Activated naive CD4-positive, alpha-beta T cell treated with anti-CD3 and anti-CD28 coated beads, Interleukin-2, amount 10 ng/mL, durations not matched to agents 7 days and 5 days (primary cell): ENCODE measurements around the gene DYNC1I1.

ENCODE experiments used
- CTCF ChIA-PET: fragments of 350-600 bp; sonication (Branson Sonifier 250); formaldehyde crosslinking; loops from one replicate; lab custom pipeline; 2021; ENCODE audit warnings: antibody characterized with exemption; lab: Charles Lee
- DNase-seq: peaks from one replicate; pipeline ENCODE4 v3.0.0-alpha.2; 2020
- H3K27ac Mint-ChIP-seq: one replicate; pipeline ENCODE4 v1.8.0; 2021; ENCODE audit warnings: mild to moderate bottlenecking, moderate library complexity, mixed read lengths
- H3K27me3 Mint-ChIP-seq: one replicate; pipeline ENCODE4 v1.8.0; 2021; ENCODE audit warnings: mild to moderate bottlenecking, mixed read lengths
- H3K36me3 Mint-ChIP-seq: one replicate; pipeline ENCODE4 v1.8.0; 2021; ENCODE audit warnings: mixed read lengths
- H3K4me1 Mint-ChIP-seq: one replicate; pipeline ENCODE4 v1.8.0; 2021; ENCODE audit warnings: mixed read lengths
- H3K4me3 Mint-ChIP-seq: one replicate; pipeline ENCODE4 v1.8.0; 2021; ENCODE audit warnings: mild to moderate bottlenecking, moderate library complexity, mixed read lengths
- H3K9me3 Mint-ChIP-seq: one replicate; pipeline ENCODE4 v1.8.0; 2021; ENCODE audit warnings: mixed read lengths

Gene DYNC1I1

DNA sequence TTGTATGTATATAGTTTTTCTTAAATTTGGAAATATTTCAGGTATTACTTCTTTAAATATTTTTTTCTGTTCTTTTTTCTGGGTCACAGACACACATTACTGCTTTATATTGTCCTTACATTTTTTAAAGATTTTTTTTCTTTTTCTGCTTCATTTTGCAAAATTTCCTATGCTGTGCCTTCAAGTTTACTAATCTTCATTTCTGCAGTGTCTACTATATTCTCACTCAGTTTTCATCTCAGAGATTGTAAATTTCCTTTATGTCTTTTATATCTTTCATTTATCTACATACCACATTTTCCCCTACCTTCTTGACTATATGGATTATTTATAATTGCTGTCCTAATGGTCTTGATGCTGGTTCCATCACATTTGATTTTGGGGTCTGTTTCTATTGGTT lies 339.1 kb downstream of the DYNC1I1 start:
- DNase-seq: no peak
- H3K9me3 Mint-ChIP-seq: no peaks in the 10 kb centered on the region
- no peaks in the 10 kb centered on the region for H3K36me3 Mint-ChIP-seq
- CTCF ChIA-PET: no interaction called here
- no peaks in the 10 kb centered on the region for H3K4me1 Mint-ChIP-seq
- H3K27ac Mint-ChIP-seq: no peak overlapping the region
- peaks cover 15% of the 10 kb centered on the region for H3K27me3 Mint-ChIP-seq
- no peak overlapping the region for H3K4me3 Mint-ChIP-seq

- no peak for DNase-seq
- H3K4me1 Mint-ChIP-seq: no peaks in the 10 kb centered on the region
- CTCF ChIA-PET: no interaction called here
- H3K9me3 Mint-ChIP-seq: no peaks in the 10 kb centered on the region
- peaks cover 15% of the 10 kb centered on the region for H3K27me3 Mint-ChIP-seq
- no peaks in the 10 kb centered on the region for H3K36me3 Mint-ChIP-seq
- no peak overlapping the region for H3K27ac Mint-ChIP-seq
- H3K4me3 Mint-ChIP-seq: no peak overlapping the region
These were observed 341.8 kb downstream of the DYNC1I1 start for GRCh38 chr7:96114190-96114589.

DNA sequence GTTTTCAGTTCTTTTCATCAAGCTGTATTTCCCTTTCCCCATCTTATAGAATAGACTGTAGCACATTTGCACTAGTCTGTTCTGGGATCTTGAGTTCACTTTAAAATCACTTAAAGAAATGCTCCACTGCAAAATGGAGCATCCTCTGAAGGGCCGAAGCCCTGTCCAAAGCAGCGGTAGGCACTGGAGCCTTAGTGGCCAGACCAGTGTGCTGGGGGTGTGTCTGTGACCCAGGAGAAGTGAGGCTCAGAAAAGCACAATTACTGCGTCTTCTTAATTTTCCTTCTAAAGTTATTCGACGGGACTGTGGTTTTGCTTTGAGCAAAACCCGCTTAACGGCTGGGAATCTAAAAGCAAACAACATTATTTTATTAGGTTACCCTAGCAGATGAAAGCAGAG lies 343.8 kb downstream of the DYNC1I1 start:
- H3K27ac Mint-ChIP-seq: no peak overlapping the region
- H3K4me1 Mint-ChIP-seq: no peaks in the 10 kb centered on the region
- CTCF ChIA-PET: no interaction called here
- no peaks in the 10 kb centered on the region for H3K9me3 Mint-ChIP-seq
- peaks cover under 1% of the 10 kb centered on the region for H3K36me3 Mint-ChIP-seq
- peaks cover 8% of the 10 kb centered on the region for H3K27me3 Mint-ChIP-seq
- DNase-seq: no peak
- no peak overlapping the region for H3K4me3 Mint-ChIP-seq

DNA sequence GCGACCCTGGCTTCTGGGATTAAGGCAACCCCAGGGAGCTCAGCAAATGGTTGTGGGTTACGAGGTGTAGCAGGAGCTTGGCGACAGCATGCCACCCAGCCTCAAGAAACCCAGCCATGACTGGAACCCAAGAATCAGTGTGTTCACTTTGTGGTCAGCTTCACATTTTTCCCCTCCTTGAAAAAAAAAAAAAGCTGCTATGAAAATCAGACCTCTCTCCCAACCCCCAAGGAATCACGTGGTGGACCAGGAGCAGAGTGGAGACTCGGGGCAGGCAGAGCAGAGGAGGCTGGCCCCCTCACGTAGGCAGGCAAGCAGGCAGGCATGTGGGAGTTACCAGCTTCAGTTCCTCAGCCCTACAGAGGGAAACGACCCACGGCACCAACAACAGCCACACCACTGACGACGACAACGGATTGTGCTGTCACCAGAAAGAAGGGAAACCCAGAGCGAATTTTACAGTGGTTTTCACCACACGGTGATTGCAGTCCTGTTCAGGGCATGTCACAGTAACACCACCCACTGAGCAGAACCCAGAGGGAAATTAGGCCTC lies 346.2 kb downstream of the DYNC1I1 start:
- DNase-seq: no peak
- Mint-ChIP-seq H3K9me3 (no peaks in the 10 kb centered on the region), H3K4me3 (no peak overlapping the region)

GRCh38 chr7:96120445-96121225 lies 348.3 kb downstream of the DYNC1I1 start:
- H3K4me3 Mint-ChIP-seq: no peak overlapping the region
- CTCF ChIA-PET: no interaction called here
- no peak overlapping the region for H3K27ac Mint-ChIP-seq
- H3K9me3 Mint-ChIP-seq: no peaks in the 10 kb centered on the region
- no peaks in the 10 kb centered on the region for H3K27me3 Mint-ChIP-seq
- H3K4me1 Mint-ChIP-seq: no peaks in the 10 kb centered on the region
- DNase-seq: no peak
- H3K36me3 Mint-ChIP-seq: peaks cover 4% of the 10 kb centered on the region

More for the DNA sequence above, 346.2 kb downstream of the DYNC1I1 start:
- Mint-ChIP-seq H3K36me3 (peaks cover 4% of the 10 kb centered on the region), H3K27ac (no peak overlapping the region), H3K27me3 (no peaks in the 10 kb centered on the region), H3K4me1 (no peaks in the 10 kb centered on the region)
- CTCF ChIA-PET: no interaction called here

GRCh38 chr7:96121752-96122151 lies 349.4 kb downstream of the DYNC1I1 start:
- no peaks in the 10 kb centered on the region for H3K9me3 Mint-ChIP-seq
- no peak overlapping the region for H3K4me3 Mint-ChIP-seq
- H3K4me1 Mint-ChIP-seq: no peaks in the 10 kb centered on the region
- no peak overlapping the region for H3K27ac Mint-ChIP-seq
- no peaks in the 10 kb centered on the region for H3K27me3 Mint-ChIP-seq
- peaks cover 4% of the 10 kb centered on the region for H3K36me3 Mint-ChIP-seq
- DNase-seq: no peak
- CTCF ChIA-PET: no interaction called here

DNA sequence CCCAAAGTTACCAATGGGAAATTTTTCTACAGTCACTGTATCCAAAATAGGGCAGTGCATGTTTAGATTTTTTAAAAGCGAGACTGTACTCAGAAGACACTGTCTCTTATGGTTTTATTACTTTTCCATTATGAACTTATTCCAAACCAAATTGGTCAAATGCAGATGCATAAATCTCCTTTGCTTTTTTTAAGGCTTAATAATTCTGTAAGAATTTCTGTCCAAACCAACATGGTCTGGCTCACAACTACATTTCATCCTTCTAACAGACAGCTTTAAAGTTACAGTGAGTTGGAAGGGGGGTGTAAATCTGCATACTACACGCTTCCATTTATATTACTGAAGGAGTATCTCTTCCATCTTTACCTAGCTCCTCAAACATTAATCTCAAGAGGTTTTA lies 350.4 kb downstream of the DYNC1I1 start:
- Mint-ChIP-seq H3K4me1 (no peaks in the 10 kb centered on the region), H3K27ac (no peak overlapping the region)
- CTCF ChIA-PET: no interaction called here

DNA sequence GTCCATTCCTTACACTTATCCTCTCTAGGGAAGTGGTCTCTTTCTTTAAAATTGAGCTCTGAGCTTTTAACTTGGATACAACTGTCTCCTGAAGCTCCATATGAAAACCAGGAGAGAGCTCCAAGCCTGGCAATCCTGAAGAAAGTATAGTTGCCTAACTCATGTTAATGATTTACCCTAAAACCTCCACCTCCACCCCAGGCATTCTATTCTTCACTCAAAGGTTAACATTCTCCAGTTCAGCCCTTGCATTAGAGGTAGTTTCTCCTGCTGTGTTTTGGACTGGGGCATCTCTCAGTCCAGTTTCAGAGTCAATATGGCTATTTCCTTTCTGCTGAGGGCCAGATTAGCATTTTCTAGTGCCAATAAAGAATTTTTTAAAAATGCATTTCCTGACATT lies 354.0 kb downstream of the DYNC1I1 start:
- Mint-ChIP-seq H3K27ac (no peak overlapping the region), H3K4me1 (no peaks in the 10 kb centered on the region), H3K9me3 (no peaks in the 10 kb centered on the region), H3K36me3 (peaks cover 4% of the 10 kb centered on the region), H3K4me3 (no peak overlapping the region), H3K27me3 (no peaks in the 10 kb centered on the region)
- CTCF ChIA-PET: interaction anchor here (0.6 kb wide), 1 partner anchor 53 kb away, joined by 3 read pairs; no protein-coding TSS in a partner anchor
- no peak for DNase-seq

More for the DNA sequence above, 350.4 kb downstream of the DYNC1I1 start:
- no peaks in the 10 kb centered on the region for H3K9me3 Mint-ChIP-seq
- peaks cover 4% of the 10 kb centered on the region for H3K36me3 Mint-ChIP-seq
- DNase-seq: no peak
- H3K27me3 Mint-ChIP-seq: no peaks in the 10 kb centered on the region
- no peak overlapping the region for H3K4me3 Mint-ChIP-seq

DNA sequence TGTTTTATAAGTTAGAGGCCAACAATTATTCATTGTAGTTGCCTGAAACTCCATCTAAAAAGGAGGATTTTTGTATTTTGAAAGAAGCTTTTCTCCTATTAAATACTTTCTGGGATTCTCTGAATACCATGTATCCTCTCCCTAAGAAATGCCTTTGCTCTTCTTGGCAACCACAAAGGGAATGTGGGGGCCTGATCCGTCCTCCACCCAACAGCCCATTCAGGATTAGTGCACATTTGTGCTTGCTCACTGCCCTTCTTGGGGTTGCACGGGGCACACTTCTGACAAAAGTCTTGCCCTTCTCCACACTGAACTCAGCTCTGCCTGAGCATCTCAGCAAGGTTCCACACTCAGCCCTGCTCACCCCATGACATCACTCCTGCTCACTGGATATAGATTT lies 355.4 kb downstream of the DYNC1I1 start:
- Mint-ChIP-seq H3K27me3 (no peaks in the 10 kb centered on the region), H3K4me1 (no peaks in the 10 kb centered on the region), H3K4me3 (no peak overlapping the region), H3K36me3 (peaks cover 3% of the 10 kb centered on the region), H3K9me3 (no peaks in the 10 kb centered on the region), H3K27ac (no peak overlapping the region)
- no peak for DNase-seq
- CTCF ChIA-PET: no interaction called here

DNA sequence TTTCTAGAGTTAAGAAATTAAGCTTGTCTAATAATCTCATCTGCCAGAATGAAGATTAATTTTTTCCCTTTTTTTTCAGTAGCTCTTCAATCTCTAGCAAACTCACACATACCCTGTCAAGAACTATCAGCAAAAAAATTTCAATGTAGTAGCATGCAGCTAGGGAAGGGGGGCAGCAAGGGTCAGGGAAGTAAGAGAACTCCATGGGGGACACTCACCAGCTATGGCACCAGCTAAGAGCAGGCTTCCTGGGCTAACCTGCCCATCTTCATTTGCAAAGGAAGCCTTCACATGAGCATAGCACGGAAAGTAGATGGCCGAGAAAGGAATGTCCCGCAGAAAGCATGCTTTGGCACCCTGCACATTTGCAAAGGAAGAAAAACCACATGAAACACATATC lies 359.2 kb downstream of the DYNC1I1 start:
- Mint-ChIP-seq H3K4me1 (no peaks in the 10 kb centered on the region), H3K27me3 (no peaks in the 10 kb centered on the region), H3K27ac (no peak overlapping the region), H3K4me3 (no peak overlapping the region), H3K36me3 (peaks cover 6% of the 10 kb centered on the region), H3K9me3 (no peaks in the 10 kb centered on the region)
- DNase-seq: no peak
- CTCF ChIA-PET: no interaction called here

DNA sequence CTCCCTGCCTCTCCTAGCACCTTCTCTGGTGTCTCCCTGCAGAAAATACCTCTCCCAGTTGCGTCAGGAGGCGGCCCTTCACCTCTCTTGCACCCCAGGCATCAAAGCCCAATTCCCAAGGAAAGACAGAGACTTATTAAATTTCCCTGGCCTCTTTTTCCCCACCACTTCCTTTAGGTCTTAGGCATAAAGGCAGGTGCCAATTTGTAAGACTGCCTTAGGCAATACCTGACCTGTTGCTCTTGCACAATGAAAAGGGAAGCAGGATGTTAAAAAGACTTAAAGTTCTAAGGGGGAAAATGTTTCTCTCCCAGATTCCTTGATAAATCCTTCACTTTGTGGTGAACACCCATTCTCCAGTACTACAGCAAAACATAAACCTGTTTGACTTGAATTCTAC lies 362.9 kb downstream of the DYNC1I1 start:
- no peak for DNase-seq
- H3K4me3 Mint-ChIP-seq: no peak overlapping the region
- H3K27me3 Mint-ChIP-seq: no peaks in the 10 kb centered on the region
- peaks cover 3% of the 10 kb centered on the region for H3K36me3 Mint-ChIP-seq
- no peaks in the 10 kb centered on the region for H3K9me3 Mint-ChIP-seq
- no peak overlapping the region for H3K27ac Mint-ChIP-seq
- CTCF ChIA-PET: no interaction called here
- H3K4me1 Mint-ChIP-seq: no peaks in the 10 kb centered on the region

GRCh38 chr7:96136600-96137239 lies 364.4 kb downstream of the DYNC1I1 start:
- Mint-ChIP-seq H3K4me1 (no peaks in the 10 kb centered on the region), H3K4me3 (no peak overlapping the region), H3K27ac (no peak overlapping the region), H3K36me3 (peaks cover 3% of the 10 kb centered on the region), H3K9me3 (no peaks in the 10 kb centered on the region), H3K27me3 (no peaks in the 10 kb centered on the region)
- CTCF ChIA-PET: no interaction called here
- no peak for DNase-seq

- Mint-ChIP-seq H3K36me3 (peaks cover 2% of the 10 kb centered on the region), H3K4me1 (no peaks in the 10 kb centered on the region)
These were observed 371.3 kb downstream of the DYNC1I1 start for GRCh38 chr7:96143495-96144259.

GRCh38 chr7:96144260-96144526 lies 371.8 kb downstream of the DYNC1I1 start:
- DNase-seq: no peak
- Mint-ChIP-seq H3K9me3 (no peaks in the 10 kb centered on the region), H3K27ac (no peak overlapping the region), H3K4me1 (no peaks in the 10 kb centered on the region), H3K27me3 (no peaks in the 10 kb centered on the region), H3K4me3 (no peak overlapping the region), H3K36me3 (peaks cover 2% of the 10 kb centered on the region)
- CTCF ChIA-PET: no interaction called here

More at GRCh38 chr7:96143495-96144259, 371.3 kb downstream of the DYNC1I1 start:
- DNase-seq: no peak
- Mint-ChIP-seq H3K4me3 (no peak overlapping the region), H3K9me3 (no peaks in the 10 kb centered on the region), H3K27me3 (no peaks in the 10 kb centered on the region), H3K27ac (no peak overlapping the region)
- CTCF ChIA-PET: no interaction called here
